ENCODE data around the gene CLEC2L.

CLEC2L gene

DNA sequence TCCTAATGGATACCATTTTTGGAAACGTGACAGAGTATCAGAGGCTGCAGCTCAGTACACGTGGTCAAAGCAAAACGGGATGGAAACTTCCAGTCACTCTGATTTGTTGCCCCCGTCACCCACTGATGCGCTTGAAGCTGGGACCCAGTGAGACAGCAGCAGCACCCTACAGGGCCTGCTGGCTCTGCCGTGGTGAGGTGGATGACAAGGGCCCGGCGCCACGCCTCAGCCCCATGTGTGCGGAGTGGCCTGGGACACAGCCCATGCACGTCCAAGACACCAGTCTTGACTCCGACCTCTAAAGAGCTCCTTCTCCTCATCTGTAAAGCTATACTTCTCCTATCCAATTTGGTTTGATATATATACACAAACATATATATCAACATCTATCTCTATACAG lies 39.0 kb downstream of the CLEC2L start:
- no peak for DNase-seq (ENCODE audit: extremely low read depth, low read depth)
- TF ChIP-seq, protein P1, sequence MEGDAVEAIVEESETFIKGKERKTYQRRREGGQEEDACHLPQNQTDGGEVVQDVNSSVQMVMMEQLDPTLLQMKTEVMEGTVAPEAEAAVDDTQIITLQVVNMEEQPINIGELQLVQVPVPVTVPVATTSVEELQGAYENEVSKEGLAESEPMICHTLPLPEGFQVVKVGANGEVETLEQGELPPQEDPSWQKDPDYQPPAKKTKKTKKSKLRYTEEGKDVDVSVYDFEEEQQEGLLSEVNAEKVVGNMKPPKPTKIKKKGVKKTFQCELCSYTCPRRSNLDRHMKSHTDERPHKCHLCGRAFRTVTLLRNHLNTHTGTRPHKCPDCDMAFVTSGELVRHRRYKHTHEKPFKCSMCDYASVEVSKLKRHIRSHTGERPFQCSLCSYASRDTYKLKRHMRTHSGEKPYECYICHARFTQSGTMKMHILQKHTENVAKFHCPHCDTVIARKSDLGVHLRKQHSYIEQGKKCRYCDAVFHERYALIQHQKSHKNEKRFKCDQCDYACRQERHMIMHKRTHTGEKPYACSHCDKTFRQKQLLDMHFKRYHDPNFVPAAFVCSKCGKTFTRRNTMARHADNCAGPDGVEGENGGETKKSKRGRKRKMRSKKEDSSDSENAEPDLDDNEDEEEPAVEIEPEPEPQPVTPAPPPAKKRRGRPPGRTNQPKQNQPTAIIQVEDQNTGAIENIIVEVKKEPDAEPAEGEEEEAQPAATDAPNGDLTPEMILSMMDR (IDR thresholded peaks at IDR 0.05; ENCODE audit: low read depth, low read length, missing control alignments) = no peak
- no peak overlapping the region for H3K4me3 ChIP-seq (replicated peaks; ENCODE audit: low read depth, low read length)

DNA sequence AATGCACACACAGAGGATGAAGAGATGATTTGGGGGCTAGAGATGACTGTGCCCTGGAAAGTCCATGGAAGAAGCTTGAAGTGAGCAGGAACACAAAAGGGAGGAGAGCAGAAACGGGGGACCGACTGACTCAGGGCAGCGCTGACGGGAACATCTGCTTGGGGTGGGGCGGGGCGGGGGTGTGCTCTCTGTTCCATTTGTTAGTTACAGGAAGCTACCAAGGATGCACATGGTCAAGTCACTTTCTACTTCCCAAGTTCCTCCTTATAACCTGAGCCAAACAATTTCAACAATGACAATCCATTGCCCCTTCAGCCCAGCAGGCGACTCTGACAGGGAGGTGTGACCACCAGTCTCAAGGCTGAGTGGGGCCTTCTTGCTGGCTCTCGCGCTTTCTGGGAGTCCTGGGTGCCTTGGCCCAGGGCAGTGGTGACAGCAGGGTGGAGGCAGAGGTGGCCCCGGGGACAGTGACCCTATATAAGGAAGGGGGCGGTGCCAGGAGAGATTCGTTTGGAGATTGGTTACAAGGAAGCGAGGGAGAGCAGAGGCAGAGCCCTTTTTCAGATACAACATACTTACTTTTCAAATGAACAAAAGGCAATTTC lies 39.6 kb downstream of the CLEC2L start:
- no peak overlapping the region for H3K4me3 ChIP-seq (replicated peaks; ENCODE audit: low read depth, low read length)
- TF ChIP-seq, protein P1 (IDR thresholded peaks at IDR 0.05; ENCODE audit: low read depth, low read length, missing control alignments) = no peak
- no peak for DNase-seq (ENCODE audit: extremely low read depth, low read depth)

DNA sequence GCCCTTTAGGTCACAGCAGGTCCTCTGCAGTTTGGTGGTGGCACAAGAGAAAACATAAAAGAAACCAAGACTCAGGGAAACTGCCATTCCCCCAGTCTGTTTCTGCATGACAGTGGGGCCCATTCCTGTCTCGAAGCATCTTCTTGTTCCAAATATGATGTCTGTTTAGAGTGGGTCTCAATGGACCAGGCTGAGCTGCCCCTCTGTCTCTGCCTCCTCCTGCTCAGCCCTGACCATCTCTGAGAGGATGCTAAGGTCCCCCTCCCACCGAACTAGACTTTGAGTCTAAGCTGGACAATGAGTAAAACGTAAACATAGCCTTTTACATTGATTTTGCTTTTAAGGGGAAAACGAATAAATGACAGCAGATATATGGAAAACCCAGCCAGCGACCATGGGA lies 40.4 kb downstream of the CLEC2L start:
- TF ChIP-seq, protein P1 (IDR thresholded peaks at IDR 0.05; ENCODE audit: low read depth, low read length, missing control alignments) = no peak

DNA sequence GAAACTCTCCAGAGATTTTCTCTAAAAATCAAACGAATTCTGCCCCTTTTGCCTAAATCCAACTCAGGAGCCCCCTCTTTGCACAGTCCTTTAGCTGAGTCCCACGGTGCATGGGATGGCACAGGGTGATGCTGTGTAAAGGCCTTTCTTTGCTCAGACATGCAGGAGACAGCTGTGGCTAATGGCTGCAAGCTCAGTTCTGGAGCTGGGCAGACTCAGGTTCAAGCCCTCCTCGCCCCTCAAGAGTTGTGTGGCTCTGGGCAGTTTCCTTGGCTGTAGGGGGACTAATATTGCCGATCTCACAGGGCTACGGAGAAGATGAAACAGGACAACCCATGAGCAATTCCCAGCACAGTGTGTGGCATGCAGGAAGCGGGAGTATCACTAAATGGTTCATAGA lies 42.6 kb downstream of the CLEC2L start:
- H3K4me3 ChIP-seq (replicated peaks; ENCODE audit: low read depth, low read length) = no peak overlapping the region
- no peak for DNase-seq (ENCODE audit: extremely low read depth, low read depth)
- TF ChIP-seq, protein P1 (IDR thresholded peaks at IDR 0.05; ENCODE audit: low read depth, low read length, missing control alignments) = no peak

More for the DNA sequence above, 40.4 kb downstream of the CLEC2L start:
- DNase-seq (ENCODE audit: extremely low read depth, low read depth) = no peak
- H3K4me3 ChIP-seq (replicated peaks; ENCODE audit: low read depth, low read length) = no peak overlapping the region

DNA sequence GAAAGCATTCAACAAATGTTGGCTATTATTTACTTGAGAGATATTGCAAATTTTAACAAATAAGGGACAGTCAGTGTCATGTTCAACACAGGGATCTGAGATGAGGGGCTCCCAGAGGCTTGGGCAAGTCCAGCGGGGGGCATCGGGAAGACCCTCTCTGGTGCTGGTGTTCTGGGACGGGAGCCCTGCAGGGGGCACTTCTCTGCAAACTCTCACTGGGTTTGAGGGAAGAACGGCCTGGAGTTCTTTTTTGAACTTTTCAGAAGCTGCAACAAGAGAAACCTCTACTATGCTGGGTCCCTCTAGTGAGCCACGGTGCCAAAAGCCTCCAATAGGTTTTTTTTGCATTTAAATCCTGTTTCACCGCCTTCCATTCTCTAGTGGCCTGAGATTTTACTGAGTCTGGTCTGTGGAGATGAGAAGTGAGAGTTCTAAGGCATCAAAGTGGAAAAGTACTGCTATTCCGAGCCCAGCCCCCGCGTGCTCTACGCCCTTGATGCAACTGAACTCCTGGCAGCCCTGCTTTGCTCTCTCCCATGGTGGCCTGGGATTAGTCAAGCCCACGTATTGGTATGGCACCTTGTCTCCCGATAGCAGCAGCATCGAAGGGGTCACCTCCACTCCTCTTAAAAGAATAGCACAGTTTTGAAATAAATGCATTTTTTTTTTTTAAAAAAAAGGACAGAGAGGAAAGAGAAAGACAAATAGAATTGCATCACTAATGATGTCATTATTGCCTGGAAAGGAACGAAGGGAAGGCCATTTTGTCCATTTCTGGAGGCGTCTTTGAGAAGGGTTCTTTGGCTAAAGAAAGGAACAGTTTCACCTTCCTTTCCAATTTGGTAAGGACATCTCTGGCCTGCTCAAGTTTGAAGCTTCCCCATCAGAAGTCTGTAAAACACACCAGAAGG lies 43.5 kb downstream of the CLEC2L start:
- TF ChIP-seq, protein P1 (IDR thresholded peaks at IDR 0.05; ENCODE audit: low read depth, low read length, missing control alignments) = no peak
- no peak for DNase-seq (ENCODE audit: extremely low read depth, low read depth)

DNA sequence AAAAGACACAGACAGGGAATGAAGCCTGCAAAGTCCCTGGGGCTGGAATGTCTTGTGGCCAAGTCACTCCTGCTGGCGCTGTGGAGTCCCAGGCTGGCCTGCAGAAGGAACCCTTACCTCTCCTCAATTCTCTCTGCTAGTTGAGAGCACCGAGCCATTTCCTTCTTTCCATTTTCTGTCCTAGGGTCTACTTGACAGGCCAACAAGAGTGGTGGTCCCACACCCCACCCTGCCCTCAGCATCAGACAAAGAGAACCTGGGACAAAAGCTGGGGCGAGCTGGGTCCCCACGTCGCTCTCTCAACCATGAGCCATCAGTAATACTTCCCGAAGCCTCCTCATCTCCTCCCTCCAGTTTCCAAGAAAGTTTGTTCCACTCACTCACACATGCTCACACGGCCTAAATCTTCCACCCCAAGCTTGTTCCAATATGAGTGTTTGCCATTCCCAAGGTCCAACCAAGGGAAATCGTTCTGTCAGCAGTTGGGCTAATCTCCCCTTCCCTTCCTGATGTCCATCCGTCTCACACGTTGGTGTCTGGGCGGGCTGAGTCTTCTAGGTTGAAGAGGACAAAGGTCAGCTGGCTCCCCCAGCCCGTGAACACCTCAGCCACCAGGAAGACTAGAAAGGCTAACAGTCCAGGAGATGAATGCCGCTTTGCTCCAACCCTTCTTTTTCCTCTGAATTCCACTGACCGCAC lies 44.3 kb downstream of the CLEC2L start:
- no peak overlapping the region for H3K4me3 ChIP-seq (replicated peaks; ENCODE audit: low read depth, low read length)
- TF ChIP-seq, protein P1 (IDR thresholded peaks at IDR 0.05; ENCODE audit: low read depth, low read length, missing control alignments) = no peak
- no peak for DNase-seq (ENCODE audit: extremely low read depth, low read depth)

More for the DNA sequence above, 43.5 kb downstream of the CLEC2L start:
- no peak overlapping the region for H3K4me3 ChIP-seq (replicated peaks; ENCODE audit: low read depth, low read length)

Measured in HFF-Myc (cell line).